NOMO-1 (cell line): ENCODE results near the gene METAP2.

Experiments used
- DNase-seq, 2 experiments: peaks; one replicate each; lab custom pipeline; 2025; ENCODE audit not compliant: unreplicated experiment in 2 of 2; lab: John Stamatoyannopoulos, UW

Gene METAP2

DNA sequence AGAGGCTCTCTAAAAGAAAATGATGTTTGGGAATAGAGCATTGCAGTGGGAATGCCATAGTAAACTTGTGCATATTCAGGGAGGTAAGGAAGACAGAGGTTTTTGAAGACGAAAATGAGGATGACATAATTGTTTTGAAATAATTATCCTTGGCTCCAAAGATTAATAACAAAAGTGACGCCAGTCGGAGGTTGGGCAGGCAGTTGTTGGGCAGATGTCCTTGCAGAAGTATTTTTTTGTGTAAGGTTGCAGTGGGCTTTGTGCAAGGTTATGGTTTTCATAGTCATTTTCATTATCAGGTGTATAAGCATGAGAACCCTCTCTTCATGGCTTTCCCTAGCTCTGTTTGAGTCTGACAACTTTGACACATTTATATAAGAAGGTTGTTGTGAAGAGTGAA is 35.3 kb downstream of the METAP2 start:
- DNase-seq = no peak

GRCh38 chr12:95511977-95512376 is 38.0 kb downstream of the METAP2 start:
- no peak for DNase-seq

DNA sequence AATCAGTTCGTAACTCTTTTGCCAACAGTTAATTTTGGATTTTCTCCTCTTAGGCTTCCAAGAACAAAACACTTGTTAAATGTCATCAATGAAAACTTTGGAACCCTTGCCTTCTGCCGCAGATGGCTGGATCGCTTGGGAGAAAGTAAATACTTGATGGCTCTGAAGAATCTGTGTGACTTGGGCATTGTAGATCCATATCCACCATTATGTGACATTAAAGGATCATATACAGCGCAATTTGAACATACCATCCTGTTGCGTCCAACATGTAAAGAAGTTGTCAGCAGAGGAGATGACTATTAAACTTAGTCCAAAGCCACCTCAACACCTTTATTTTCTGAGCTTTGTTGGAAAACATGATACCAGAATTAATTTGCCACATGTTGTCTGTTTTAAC is 39.6 kb downstream of the METAP2 start:
- no peak for DNase-seq

DNA sequence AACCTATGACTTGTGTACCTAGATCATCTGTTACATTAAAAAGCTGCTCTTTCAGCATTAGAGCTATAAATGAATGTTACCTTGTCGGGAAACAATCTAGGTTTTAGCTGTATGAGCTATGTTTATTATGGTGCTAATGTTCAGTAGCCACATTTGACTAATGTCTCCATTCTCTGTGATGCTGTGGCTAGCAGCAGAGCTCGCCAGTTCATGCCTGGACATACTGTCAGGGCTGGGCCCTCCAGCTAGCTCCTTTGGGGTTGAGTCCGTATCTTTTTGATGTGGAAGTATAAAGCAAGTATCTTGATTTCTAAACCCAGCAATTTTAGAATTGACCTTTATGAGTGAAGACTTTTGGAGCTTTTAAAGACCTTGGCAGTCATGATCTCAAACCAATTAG is 41.2 kb downstream of the METAP2 start:
- DNase-seq = no peak

- DNase-seq = no peak
These were observed 42.8 kb downstream of the METAP2 start for GRCh38 chr12:95516757-95517156.

GRCh38 chr12:95517246-95517645 is 43.3 kb downstream of the METAP2 start:
- no peak for DNase-seq

DNA sequence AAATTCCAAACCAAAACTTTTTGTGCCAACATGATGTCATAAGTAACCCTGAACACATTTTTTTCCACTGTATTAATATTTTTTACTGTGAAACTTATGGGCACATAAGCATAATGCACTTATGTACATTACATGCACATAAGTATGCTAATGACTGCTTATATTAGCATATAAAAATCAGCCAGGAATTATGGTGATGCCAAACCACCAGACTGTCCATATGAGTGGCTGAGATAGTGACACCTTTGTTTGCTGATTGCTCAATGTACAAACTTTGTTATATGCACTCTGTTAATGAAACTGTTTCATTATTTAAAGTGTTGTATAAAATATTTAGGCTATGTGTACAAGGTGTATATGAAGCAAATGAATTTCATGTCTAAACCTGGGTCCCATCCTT is 45.0 kb downstream of the METAP2 start:
- DNase-seq = no peak

DNA sequence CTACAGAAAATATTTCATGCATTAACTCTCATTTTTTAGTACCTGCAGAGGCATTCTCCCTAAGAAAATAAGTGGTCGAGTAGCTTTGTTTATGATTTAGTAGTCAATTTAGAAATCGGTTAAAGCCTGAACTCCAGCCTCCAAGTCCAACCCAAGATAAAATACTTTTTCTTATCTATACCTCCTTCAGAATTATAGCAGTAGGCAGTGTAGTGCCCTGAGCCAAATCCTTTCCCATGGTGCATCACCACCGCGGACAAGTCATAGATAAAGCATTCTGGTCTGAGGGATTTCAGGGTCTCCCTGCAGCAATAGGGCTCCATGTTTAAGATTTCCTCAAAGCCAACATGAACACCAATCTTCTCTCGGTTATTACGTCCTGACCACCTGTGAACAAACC is 46.9 kb downstream of the METAP2 start:
- no peak for DNase-seq

- DNase-seq = no peak
These were observed 48.7 kb downstream of the METAP2 start for GRCh38 chr12:95522692-95523091.

GRCh38 chr12:95528431-95528830 is 54.5 kb downstream of the METAP2 start:
- no peak for DNase-seq

- no peak for DNase-seq
These were observed 55.8 kb downstream of the METAP2 start for GRCh38 chr12:95529693-95530225.

DNA sequence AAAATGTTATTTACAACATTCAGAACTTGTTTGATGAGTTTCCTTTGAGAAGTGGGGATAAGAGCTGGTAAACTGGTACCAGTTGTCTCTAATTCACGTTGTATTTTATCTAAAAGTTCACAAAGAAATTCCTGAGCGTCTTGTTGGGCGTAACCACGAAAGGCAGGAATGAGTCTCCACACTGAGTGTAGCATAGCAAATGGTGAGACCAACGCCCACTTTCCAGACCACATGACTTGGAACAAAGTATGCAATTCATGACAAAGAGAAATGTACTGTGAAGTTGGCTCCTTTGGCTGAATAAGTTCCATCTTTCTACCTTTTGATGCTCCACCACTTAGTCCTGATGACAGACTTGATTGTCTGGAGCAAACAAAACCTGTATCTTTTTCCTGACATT is 58.9 kb downstream of the METAP2 start:
- DNase-seq = no peak

DNA sequence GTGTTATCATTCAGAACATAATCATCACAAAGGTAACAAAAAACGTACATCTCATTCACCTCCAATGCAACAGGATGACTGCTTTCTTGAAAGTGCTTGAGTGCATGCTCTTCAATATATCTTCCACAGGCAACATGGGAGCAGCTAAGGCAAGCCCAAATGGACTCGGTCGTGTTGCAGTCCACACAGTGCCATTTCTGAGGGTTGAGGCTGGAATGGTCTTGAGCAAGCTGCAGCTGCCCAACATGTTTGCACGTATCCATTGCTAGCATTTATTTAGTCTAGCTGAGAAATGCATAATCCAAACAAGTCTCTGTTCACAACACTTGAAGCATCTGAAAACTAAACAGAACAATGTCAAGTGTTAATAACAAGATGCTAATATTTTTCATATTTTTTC is 60.0 kb downstream of the METAP2 start:
- no peak for DNase-seq

DNA sequence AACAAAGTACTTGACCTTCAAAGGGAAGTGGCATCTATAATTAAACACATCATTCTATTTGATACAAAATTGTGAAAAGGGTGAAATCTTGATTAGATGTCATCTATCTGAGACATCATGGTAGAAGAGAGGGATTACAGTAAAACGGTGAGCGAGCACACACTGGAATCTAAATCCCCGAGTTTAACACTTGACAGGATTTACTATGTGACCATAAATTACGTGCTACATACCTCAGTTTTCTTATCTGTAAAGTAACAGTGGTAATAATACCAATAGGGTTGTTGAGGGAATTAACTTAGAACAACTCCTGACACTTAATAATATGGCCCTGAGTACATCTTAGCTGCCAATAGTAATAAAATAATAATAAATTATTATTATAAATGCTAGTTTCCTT is 64.1 kb downstream of the METAP2 start:
- DNase-seq = no peak

- DNase-seq = no peak
These were observed 64.7 kb downstream of the METAP2 start for GRCh38 chr12:95538656-95539055.

DNA sequence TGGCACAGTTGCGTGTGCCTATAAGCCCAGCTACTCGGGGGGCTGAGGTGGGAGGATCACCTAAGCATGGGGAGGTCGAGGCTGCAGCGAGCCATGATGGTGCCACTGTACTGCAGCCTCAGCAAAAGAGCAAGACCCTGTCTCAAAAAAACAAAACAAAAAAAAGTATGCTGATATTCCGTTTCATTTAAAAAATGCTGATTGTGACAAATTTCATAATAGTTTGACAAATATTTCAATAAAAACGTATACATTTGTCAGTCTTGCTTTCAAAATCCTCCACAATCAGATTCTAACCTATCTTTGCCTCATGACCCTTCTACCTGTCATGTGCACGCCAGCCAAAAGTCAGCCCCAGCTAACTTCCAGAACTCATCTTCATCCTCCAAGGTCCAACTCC is 67.5 kb downstream of the METAP2 start:
- no peak for DNase-seq

DNA sequence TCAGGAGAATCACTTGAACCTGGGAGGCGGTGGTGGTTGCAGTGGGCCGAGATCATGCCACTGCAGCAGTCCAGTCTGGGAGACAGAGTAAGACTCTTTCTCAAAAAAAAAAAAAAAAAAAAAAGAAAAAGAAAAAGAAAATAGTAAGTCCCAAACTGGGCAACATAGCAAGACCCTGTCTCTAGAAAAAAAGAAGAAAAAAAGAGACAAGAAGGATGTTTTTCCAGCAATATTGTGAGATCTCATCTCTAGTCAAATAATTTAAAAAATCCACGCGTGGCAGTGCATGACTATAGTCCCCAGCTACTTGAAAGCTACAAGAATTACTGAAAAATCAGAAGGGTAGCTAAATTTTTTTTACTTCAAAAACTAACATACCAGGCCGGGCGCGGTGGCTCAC is 69.4 kb downstream of the METAP2 start:
- DNase-seq = no peak

GRCh38 chr12:95544756-95545155 is 70.8 kb downstream of the METAP2 start:
- no peak for DNase-seq

DNA sequence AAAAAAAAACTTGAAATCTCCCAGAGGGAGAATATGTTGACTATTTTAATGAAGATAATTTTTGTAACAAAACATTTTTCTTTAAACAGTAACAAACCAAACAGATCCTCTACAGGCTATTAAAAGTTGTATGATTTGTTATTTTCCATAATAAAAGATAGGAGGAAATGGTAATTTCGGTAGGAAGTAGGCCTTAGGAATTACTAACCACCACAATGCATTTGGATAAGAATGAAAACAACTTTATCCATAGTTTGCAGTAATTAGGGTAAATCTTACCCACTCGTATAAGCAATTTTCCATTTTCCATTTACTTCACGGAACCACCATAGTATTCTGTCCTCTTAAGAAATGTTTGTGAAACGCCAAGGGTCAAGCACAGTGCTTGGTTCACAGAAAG is 71.4 kb downstream of the METAP2 start:
- DNase-seq = no peak

DNA sequence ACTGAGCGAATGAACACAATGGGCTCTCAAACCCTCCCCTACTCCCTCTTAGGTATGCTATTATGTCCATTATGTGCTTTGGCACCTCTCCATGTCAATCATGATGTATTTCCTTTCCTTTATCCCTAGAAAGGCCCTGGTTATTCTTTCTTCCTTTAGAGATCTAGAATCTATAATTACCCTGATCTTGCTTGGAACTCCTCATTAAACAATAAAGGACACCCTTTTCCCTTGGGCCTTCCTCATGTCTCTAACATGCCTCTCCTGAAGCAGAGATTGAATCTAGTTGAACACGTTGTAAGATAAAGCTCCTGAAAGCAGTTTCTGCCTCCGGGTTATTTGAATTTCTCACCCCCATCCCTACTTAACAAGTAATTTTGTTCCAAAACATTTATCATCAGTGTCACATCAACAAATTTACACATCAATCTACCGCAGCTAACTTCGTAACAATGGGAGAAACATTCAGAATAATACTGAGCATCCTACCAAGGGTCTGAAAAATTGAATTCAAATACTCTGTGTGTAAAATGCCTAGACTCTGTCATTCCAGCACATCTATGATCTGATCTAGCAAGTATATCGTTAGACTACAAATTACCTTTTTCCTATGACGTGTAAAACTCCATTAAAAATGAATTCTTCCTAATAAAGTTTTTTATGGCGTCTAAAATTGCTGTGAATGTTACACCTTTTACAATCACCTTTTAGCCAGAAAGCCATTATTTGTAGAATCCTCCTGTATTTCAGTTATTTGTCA is 72.0 kb downstream of the METAP2 start:
- DNase-seq = no peak

- DNase-seq = no peak
These were observed 72.5 kb downstream of the METAP2 start for GRCh38 chr12:95546491-95546813.

GRCh38 chr12:95547522-95548055 is 73.6 kb downstream of the METAP2 start:
- DNase-seq = no peak

- no peak for DNase-seq
These were observed 74.1 kb downstream of the METAP2 start for GRCh38 chr12:95548056-95548538.
